Subcutaneous abdominal adipose tissue (tissue), 5 donors: ENCODE results near the gene NBAS.
"Not testable (repeated sequence)": the region's sequence is repeated elsewhere in the genome, so short reads cannot be mapped to it uniquely, and the experiment has no call there.

ENCODE experiments used
- H3K27ac ChIP-seq: one replicate; pipeline ENCODE4 v1.7.0; 2013; ENCODE audit warnings: low read depth, mild to moderate bottlenecking, inconsistent platforms, low read length, moderate library complexity
- H3K27me3 ChIP-seq, 5 donors: one replicate each; pipeline ENCODE4 v1.7.0; 2013; ENCODE audit warnings: low read length in 5 of 5, inconsistent platforms in 1 of 5; ENCODE audit not compliant: control insufficient read depth in 5 of 5, insufficient read depth in 4 of 5
- H3K36me3 ChIP-seq, 5 donors: one replicate each; pipeline ENCODE4 v1.7.0; 2013; ENCODE audit warnings: low read length in 5 of 5; ENCODE audit not compliant: control insufficient read depth in 5 of 5, insufficient read depth in 5 of 5
- H3K4me1 ChIP-seq, 5 donors: one replicate each; pipeline ENCODE4 v1.7.0; 2013; ENCODE audit warnings: low read length in 5 of 5, mild to moderate bottlenecking in 3 of 5, moderate library complexity in 1 of 5; ENCODE audit not compliant: control insufficient read depth in 5 of 5, insufficient read depth in 5 of 5
- H3K4me3 ChIP-seq, 5 donors: one replicate each; pipeline ENCODE4 v1.7.0; 2013; ENCODE audit warnings: low read length in 5 of 5, low read depth in 1 of 5
- H3K9ac ChIP-seq, 5 donors: one replicate each; pipeline ENCODE4 v1.7.0; 2013; ENCODE audit warnings: low read length in 5 of 5, mild to moderate bottlenecking in 4 of 5, moderate library complexity in 3 of 5
- H3K9me3 ChIP-seq, 5 donors: one replicate each; pipeline ENCODE4 v1.7.0; 2013; ENCODE audit warnings: low read length in 5 of 5; ENCODE audit not compliant: control insufficient read depth in 5 of 5
- donor health status: healthy.
- donor health status: healthy.
- donor health status: healthy.
- donor health status: healthy.
- donor health status: healthy.

Gene NBAS

GRCh38 chr2:15533860-15534480, 27.2 kb downstream of the NBAS start:
- Histone ChIP-seq H3K36me3 (peaks cover 27 to 45% (median 33%) of the 10 kb centered on the region in 5 donors), H3K27me3 (no peaks in the 10 kb centered on the region), H3K9me3 (no peaks in the 10 kb centered on the region), H3K4me3 (no peak overlapping the region), H3K27ac (no peak overlapping the region), H3K9ac (no peak overlapping the region), H3K4me1 (no peaks in the 10 kb centered on the region)

DNA sequence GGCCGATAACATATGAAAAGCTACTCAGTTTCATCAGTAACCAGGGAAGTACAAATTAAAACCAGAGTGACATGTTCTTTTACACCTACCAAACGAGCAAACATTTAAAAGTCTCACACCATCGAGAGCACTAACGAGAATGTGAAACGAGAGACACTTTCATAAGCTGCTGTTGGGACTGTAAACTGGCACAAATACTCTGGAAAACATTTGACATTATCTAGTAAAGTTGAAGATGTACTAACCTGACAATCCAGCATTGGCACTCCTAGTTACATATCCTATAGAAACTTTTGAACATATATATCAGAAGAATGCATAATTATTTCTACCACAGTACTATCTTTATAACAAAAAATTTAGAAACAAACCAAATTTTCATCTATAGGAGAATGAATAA, 28.1 kb downstream of the NBAS start:
- no peaks in the 10 kb centered on the region for H3K4me1 ChIP-seq
- H3K9ac ChIP-seq = no peak overlapping the region

DNA sequence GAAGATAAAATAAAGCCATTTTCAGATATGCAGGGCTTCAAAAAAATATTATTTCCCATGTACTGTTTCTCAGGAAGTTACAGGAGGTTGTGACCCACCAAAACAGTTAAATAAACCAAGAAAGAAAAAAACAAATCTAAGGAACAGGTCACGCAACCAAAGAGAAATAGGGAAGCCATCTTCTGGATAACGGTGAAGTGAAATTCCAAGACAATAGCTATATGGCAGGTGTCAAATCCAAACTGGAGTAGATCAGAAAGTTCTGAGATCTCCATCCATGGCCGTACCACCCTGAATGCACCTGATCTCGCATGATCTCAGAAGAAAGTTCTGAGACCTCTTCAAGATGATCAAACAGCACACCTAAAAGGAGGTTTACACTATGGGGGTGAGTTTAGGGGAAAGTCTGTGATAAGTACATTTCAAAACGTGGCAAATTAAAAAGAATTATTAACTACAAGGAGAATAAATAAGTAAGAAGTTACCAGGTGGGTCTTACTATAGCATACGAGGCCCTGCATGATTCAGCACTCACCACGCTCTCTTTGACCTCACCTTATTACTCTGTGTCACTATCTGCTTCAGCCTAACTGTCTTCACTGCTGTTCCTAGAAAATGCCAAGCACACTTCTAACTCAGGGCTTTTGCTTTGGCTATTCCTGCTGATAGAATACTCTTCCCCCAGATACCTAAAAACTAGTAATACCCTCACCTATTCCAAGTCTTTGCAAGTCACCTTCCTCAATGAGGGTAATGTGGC, 29.9 kb downstream of the NBAS start:
- Histone ChIP-seq H3K27me3 (no peaks in the 10 kb centered on the region), H3K9ac (no peak overlapping the region), H3K27ac (no peak overlapping the region), H3K4me1 (no peaks in the 10 kb centered on the region), H3K36me3 (peaks cover 21 to 37% (median 32%) of the 10 kb centered on the region in 5 donors), H3K9me3 (no peaks in the 10 kb centered on the region), H3K4me3 (no peak overlapping the region)

More for the DNA sequence above, 28.1 kb downstream of the NBAS start:
- H3K4me3 ChIP-seq = no peak overlapping the region
- H3K27me3 ChIP-seq = no peaks in the 10 kb centered on the region
- H3K9me3 ChIP-seq = no peaks in the 10 kb centered on the region
- no peak overlapping the region for H3K27ac ChIP-seq
- peaks cover 25 to 38% (median 33%) of the 10 kb centered on the region in 5 donors for H3K36me3 ChIP-seq

DNA sequence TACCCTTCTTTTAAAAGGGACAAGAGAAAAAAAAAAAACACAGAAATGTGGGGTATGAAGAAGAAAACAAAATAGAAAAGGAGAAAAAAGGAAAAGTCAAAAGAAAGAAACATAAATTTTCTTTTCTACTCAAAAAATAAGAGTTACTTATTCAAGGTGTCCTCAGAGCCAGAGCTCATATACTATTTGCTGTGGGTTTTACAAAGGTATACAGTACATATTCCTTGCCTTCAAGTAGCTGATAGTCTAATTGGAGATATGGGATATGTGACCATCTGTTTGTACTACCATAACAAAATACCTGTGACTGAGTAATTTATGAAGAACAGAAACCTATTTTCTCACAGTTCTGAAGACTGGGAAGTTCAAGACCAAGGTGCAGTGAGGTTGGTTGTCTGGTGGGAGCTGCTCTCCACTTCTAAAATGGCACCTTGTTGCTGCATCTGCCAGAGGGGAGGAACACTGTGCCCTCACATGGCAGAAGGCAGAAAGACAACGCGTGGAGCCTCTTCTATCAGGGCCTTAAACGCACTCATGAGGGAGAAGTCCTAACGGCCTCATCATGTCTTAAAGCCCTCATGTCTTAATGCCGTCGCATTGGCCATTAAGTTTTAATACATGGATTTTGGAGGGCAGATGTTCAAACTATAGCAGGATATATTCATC, 33.9 kb downstream of the NBAS start:
- H3K9ac ChIP-seq = no peak overlapping the region
- H3K36me3 ChIP-seq = peaks cover 22 to 45% (median 30%) of the 10 kb centered on the region in 5 donors
- no peaks in the 10 kb centered on the region for H3K27me3 ChIP-seq
- H3K4me1 ChIP-seq = peaks cover 0 to under 1% (median 0%) of the 10 kb centered on the region in 5 donors
- H3K4me3 ChIP-seq = no peak overlapping the region
- no peaks in the 10 kb centered on the region for H3K9me3 ChIP-seq
- H3K27ac ChIP-seq = no peak overlapping the region

GRCh38 chr2:15521641-15522181, 39.4 kb downstream of the NBAS start:
- Histone ChIP-seq H3K4me1 (peaks cover 0 to 2% (median 0%) of the 10 kb centered on the region in 5 donors), H3K27me3 (no peaks in the 10 kb centered on the region), H3K4me3 (no peak overlapping the region), H3K9ac (no peak overlapping the region), H3K27ac (no peak overlapping the region), H3K9me3 (no peaks in the 10 kb centered on the region), H3K36me3 (peaks cover 15 to 42% (median 25%) of the 10 kb centered on the region in 5 donors)

DNA sequence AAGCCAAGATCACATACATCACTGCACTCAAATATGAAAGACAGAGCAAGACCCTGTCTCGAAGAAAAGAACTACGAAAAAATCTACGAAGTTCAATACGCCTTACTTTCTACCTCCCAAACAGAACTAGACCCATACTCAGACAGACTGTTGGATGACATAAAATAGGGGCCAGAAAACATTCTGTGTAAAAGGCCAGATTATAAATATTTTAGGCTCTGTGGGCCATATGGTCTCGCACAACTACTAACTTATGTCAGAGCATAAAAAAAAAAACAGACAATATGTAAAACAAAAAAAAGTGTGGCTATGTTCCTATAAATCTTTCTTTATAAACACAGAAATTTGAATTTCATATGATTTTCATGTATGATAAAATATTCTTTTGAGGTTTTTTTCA, 40.8 kb downstream of the NBAS start:
- no peak overlapping the region for H3K27ac ChIP-seq
- no peak overlapping the region for H3K4me3 ChIP-seq
- no peak overlapping the region for H3K9ac ChIP-seq
- H3K27me3 ChIP-seq = no peaks in the 10 kb centered on the region
- H3K4me1 ChIP-seq = peaks cover 0 to 2% (median 0%) of the 10 kb centered on the region in 5 donors
- H3K36me3 ChIP-seq = peaks cover 11 to 33% (median 20%) of the 10 kb centered on the region in 5 donors
- no peaks in the 10 kb centered on the region for H3K9me3 ChIP-seq

GRCh38 chr2:15518759-15519158, 42.4 kb downstream of the NBAS start:
- not testable (repeated sequence) for H3K27ac ChIP-seq, H3K9me3 ChIP-seq, H3K4me3 ChIP-seq, H3K9ac ChIP-seq, H3K4me1 ChIP-seq, H3K27me3 ChIP-seq
- H3K36me3 ChIP-seq = peaks cover 10 to 26% (median 14%) of the 10 kb centered on the region in 5 donors

- Histone ChIP-seq H3K27me3 (no peaks in the 10 kb centered on the region), H3K9me3 (no peaks in the 10 kb centered on the region), H3K4me1 (peaks cover 0 to 2% (median 0%) of the 10 kb centered on the region in 5 donors), H3K36me3 (peaks cover 4 to 25% (median 9%) of the 10 kb centered on the region in 5 donors), H3K4me3 (no peak overlapping the region), H3K9ac (no peak overlapping the region), H3K27ac (no peak overlapping the region)
These were observed 43.3 kb downstream of the NBAS start for GRCh38 chr2:15517793-15518192.

GRCh38 chr2:15511686-15512085, 49.4 kb downstream of the NBAS start:
- Histone ChIP-seq H3K36me3 (peaks cover 8 to 56% (median 26%) of the 10 kb centered on the region in 5 donors), H3K9ac (no peak overlapping the region), H3K9me3 (no peaks in the 10 kb centered on the region), H3K4me3 (no peak overlapping the region), H3K4me1 (no peaks in the 10 kb centered on the region), H3K27ac (no peak overlapping the region), H3K27me3 (no peaks in the 10 kb centered on the region)

DNA sequence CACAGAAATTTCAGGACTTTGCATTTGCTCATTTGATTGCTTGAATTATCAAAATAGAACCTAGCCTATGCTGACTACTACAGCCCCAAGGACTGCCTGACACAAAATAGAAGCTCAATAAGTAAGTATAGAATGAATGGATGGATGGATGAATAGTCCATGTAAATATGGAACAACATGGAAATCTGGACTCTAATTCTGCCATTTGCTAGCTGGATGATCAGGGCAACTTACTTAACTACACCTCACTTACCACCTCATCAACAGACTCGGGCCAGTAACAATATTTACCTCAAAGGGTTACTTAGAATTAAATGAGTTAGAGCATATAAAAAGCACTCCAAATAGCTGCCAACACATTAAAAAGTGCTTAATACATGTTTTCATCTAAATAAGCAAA, 50.6 kb downstream of the NBAS start:
- Histone ChIP-seq H3K9ac (no peak overlapping the region), H3K9me3 (no peaks in the 10 kb centered on the region), H3K27ac (no peak overlapping the region), H3K36me3 (peaks cover 8 to 56% (median 26%) of the 10 kb centered on the region in 5 donors), H3K4me3 (no peak overlapping the region), H3K27me3 (no peaks in the 10 kb centered on the region), H3K4me1 (no peaks in the 10 kb centered on the region)
